HK-2 (cell line): Measurements from ENCODE around the gene ANGEL2.
"Not testable (repeated sequence)": the region's sequence is repeated elsewhere in the genome, so short reads cannot be mapped to it uniquely, and the experiment has no call there.

Experiments
- DNase-seq: peaks from one replicate; pipeline ENCODE4 v3.0.0-alpha.2; 2018; ENCODE audit not compliant: unreplicated experiment

ANGEL2 gene

GRCh38 chr1:212975111-212975918 is 40.4 kb downstream of the ANGEL2 start:
- no peak for DNase-seq

GRCh38 chr1:212974711-212975110 is 41.0 kb downstream of the ANGEL2 start:
- DNase-seq: no peak

DNA sequence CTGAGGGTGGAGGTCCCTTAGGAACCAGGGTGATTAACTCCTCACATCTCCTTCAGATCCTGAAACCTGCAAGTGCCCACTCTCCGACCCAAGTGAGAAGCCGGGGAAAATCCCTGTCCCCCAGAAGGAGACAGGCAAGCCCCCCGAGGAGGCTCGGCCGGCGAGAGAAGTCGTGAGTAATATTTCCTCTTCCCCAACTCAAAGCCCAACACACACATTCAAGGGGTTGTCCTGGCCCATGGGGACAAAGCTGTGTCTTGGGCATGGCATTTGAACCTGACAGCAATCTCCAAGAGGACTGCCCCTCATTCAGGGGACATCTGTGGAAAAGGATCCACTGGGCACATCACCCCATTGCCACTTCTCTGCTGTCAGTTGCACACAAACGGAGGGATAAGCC is 41.8 kb downstream of the ANGEL2 start:
- no peak for DNase-seq

DNA sequence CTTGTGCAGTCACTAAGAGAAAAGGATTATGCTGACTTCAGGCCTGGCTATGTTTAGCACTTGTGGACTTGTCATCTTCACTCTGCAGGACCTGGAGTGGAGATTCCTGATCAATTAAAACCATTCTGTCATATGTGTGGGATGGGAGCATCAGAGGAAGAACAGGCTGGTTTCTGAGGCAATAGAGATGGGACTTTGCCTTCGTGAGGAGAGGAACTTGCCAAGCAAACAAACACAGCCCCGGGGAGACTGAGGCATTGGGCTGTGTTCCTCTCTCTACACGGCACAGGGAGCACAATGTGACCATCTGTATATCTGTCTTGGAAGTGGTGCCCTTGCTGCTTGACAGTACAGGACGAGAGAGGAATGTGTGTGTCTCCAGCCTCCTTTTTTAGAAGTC is 42.2 kb downstream of the ANGEL2 start:
- DNase-seq: no peak

GRCh38 chr1:212971312-212971711 is 44.4 kb downstream of the ANGEL2 start:
- no peak for DNase-seq

DNA sequence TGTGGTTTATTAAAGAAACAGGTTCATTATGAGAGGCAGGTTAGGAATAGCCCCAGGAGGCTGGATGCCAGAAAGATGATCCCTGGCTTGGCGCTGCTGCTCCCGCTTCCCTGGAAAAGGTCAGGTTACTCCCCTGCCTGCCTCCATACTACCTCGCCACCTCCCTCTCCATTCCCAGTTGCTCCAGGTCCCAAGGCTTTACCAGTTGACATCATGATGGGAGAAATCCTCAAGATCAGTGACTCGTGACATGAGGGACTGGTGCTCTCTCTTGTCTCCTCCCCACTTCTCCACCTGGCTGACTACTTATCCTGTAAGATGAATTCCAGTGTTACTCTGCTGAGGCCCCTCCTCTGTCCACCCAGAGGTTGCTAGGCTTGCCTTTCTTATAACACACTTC is 45.6 kb downstream of the ANGEL2 start:
- DNase-seq: peak; percentile 33

DNA sequence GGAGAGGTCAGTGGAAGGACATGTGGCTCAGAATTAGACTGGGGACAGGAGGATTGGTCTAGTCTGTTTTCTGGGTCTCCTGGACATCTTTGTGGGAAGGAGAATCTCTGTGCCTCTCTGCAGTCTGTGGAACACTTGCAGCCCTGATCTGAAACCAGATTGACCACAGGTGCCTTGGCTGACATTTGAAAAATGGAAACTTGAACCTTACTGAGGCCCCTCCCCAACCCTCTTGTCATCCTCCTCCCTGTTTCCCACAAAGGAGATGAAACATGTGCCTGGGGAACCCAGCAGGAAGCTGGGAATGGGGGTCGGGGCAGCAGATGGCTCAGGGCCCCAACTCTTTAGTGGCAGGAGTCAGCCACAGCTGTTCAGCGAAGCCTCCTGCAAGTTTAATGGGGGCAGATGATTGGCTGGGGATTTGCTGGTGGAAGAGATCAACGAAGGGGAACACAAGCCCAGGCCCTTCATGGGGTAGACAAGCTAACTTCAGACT is 47.3 kb downstream of the ANGEL2 start:
- no peak for DNase-seq

DNA sequence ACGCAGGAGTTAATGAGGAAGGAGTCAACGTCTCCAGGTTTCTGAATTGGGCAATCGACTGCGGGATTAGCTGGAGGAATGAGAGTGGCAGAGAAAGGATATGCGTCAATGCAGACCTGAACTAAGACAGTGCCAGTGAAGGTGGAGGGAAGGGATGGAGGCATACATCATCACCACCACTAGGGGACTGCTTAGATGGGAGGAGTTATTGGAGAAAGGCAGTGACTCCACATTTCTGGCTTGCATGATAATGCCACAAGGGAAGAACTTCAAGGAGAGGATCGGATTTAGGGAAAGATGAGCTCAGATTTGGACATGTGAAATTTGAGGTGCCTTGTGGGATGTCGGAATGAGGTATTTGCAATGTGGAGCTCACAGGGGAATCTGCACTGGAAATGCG is 47.9 kb downstream of the ANGEL2 start:
- DNase-seq: no peak

DNA sequence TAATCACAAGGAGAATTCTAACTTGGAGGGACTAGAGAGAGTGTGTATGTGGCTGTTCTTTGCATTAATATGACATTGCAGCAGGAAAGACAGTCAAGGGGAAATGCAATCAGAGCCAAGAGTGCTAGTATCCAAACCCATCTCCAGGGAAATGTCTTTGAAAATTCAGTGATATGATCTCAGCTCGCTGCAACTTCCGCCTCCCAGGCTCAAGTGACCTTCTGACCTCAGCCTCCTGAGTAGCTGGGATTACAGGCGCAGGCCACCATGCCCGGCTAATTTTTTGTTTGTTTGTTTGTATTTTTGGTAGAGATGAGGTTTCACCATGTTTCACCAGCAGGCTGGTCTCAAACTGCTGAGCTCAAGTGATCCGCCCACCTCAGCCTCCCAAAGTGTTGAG is 49.1 kb downstream of the ANGEL2 start:
- no peak for DNase-seq

- not testable (repeated sequence) for DNase-seq
Measured at GRCh38 chr1:212964993-212965392, 50.7 kb downstream of the ANGEL2 start.

- no peak for DNase-seq
Measured at GRCh38 chr1:212964102-212964501, 51.6 kb downstream of the ANGEL2 start.

- DNase-seq: no peak
Measured at GRCh38 chr1:212962509-212962908, 53.2 kb downstream of the ANGEL2 start.

- no peak for DNase-seq
Measured at GRCh38 chr1:212960932-212961331, 54.7 kb downstream of the ANGEL2 start.

DNA sequence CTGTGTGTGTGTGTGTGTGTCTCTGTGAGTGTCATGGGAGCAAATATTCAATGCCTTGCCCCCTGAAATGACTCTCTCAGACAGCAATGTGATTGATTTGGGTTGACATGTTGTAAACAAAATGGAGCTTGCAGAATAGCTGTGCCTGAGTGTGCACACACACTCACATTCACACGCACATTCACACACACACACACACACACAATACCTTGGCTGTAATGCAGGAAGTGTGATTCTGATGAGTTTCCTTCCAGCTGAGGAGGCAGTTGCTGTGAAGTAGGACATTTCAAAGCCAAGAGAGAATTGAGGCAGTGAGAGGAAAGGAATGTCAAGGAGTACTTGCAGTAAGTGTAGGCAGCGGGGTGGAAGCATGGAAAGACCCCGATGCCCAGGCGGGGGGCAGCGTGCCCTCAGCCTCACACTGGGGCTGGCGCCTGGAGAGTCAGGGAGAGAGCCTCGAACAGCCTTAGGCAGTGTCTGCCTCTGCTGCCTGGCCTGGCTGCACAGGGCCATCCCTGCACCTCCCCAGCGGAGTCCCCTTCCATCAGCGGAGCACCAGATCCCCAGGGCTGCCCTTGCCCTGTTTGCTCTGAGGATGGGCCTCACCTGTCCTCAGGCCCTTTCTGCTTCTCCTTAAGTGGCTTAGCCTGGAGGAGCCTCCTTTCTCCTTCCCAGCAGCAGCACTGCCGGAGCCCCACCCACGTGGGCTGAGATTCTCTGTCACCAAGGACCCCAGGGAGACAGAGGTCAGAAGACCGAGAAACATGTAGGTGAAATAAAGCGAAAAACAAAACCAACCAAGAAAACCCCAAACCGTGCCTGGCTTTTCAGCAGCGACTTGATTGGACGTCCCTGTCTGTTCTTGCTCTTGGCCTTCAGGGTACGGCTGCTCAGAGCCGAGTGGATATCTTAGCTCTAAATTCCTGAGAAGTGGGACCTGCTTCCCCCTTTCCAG is 56.1 kb downstream of the ANGEL2 start:
- no peak for DNase-seq

GRCh38 chr1:212958175-212958574 is 57.5 kb downstream of the ANGEL2 start:
- DNase-seq: no peak

DNA sequence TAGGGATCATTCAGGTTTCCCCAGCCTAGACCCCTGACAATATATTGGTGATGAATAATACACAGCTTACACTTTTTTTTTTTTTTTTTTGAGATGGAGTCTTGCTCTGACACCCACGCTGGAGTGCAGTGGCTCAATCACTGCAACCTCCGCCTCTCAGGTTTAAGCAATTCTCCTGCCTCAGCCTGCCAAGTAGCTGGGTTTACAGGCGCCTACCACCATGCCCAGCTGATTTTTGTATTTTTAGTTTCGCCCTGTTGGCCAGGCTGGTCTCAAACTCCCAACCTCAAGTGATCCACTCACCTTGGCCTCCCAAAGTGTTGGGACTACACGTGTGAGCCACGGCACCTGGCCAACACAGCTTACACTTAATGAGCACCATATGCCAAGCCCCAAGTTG is 58.1 kb downstream of the ANGEL2 start:
- DNase-seq: no peak

- no peak for DNase-seq
Measured at GRCh38 chr1:212955961-212956620, 59.6 kb downstream of the ANGEL2 start.

GRCh38 chr1:212955098-212955497 is 60.6 kb downstream of the ANGEL2 start:
- no peak for DNase-seq

DNA sequence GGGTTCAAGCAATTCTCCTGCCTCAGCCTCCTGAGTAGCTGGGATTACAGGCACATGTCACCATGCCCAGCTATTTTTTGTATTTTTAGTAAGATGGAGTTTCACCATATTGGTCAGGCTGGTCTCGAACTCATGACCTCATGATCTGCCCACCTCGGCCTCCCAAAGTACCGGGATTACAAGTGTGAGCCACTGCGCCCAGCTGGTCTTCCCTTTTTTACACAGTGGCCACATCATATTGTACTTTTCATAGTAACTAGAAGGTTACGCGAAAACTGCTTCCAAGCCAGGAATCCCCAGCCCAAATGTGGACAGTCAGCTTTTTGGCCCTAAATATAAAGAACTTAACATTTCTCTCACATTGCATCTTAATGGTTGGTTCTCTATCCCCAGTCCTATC is 61.2 kb downstream of the ANGEL2 start:
- DNase-seq: no peak

DNA sequence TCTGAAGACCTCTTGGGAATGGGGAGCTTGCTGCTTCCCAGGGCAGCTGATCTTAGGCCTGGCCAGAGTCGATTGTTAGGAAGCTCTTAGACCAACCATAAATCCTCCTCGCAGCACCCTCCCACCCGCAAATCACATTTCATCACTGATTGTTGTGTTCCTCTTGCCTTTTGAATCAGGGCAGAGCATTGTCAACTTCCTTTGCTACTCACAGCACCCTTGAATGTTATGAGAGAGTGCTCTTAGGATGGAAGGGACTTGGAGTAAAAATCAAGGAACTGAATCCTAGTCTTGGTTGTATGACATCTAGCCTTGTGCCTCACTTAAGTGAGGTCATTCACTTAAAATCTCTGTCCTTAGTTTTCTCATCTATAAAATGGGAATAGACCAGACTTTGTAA is 62.3 kb downstream of the ANGEL2 start:
- DNase-seq: no peak

- no peak for DNase-seq
Measured at GRCh38 chr1:212952641-212952976, 63.1 kb downstream of the ANGEL2 start.

- no peak for DNase-seq
Measured at GRCh38 chr1:212951947-212952640, 63.6 kb downstream of the ANGEL2 start.
